A549 (cell line): ENCODE data around the gene MTFP1. TPM values are rescaled to one million over a fixed set of nuclear protein-coding genes. Genes with fewer than 3 reads are reported as not detected.
A peak's percentile ranks its signal among the peaks of the same experiment; 100 is the strongest.

Experiments used
- ATAC-seq, 2 experiments: fragments of 200-7000 bp in 1 of 2; fragments of >200 bp in 1 of 2; cut with Nextera tagmentation in 1 of 2; cut with Tn5 transposase in 1 of 2; 3 replicates each; pipeline versions ENCODE4 v1.8.0 to v1.9.1; 2018 to 2020; ENCODE audit warnings: mild to moderate bottlenecking in 1 of 2, moderate library complexity in 1 of 2
- CTCF ChIA-PET: fragments of 300-600 bp; sonication (Branson Sonifier 250); formaldehyde crosslinking; extraction: SDS; loops from one replicate; lab custom pipeline; 2021; ENCODE audit warnings: antibody characterized with exemption, inconsistent platforms; lab: Yijun Ruan, JAX
- POLR2A ChIA-PET: fragments of 350-600 bp; formaldehyde crosslinking; extraction: SDS; loops from one replicate; lab custom pipeline; 2021; ENCODE audit warnings: antibody characterized with exemption, inconsistent platforms; lab: Yijun Ruan, JAX
- DNase-seq, 2 experiments: peaks; one replicate each; pipeline versions ENCODE4 v3.0.0 to v3.0.0-alpha.2; 2011 to 2016; ENCODE audit warnings: low read depth in 1 of 2, low spot score in 1 of 2
- FAIRE-seq: peaks from 2 replicates; lab custom pipeline; 2011; peaks lifted over from hg19 to GRCh38; lab: Jason Lieb, UNC
- H3K27ac ChIP-seq, 2 experiments: fragments of >200 bp; sonication (Bioruptor Twin); formaldehyde crosslinking; 3 replicates each; pipeline ENCODE4 v1.5.1; 2016 to 2017
- H3K4me1 ChIP-seq: fragments of >200 bp; sonication (Bioruptor Twin); formaldehyde crosslinking; 3 replicates; pipeline ENCODE4 v1.6.1; 2016
- H3K4me2 ChIP-seq: fragments of >200 bp; sonication (Bioruptor Twin); formaldehyde crosslinking; 3 replicates; pipeline ENCODE4 v1.6.1; 2016
- H3K4me3 ChIP-seq: fragments of >200 bp; sonication (Bioruptor Twin); formaldehyde crosslinking; 3 replicates; pipeline ENCODE4 v1.5.1; 2016
- H3K9me3 ChIP-seq: fragments of >200 bp; sonication (Bioruptor Twin); formaldehyde crosslinking; 3 replicates; pipeline ENCODE4 v1.6.1; 2016
- BHLHE40 ChIP-seq: IDR thresholded peaks from 2 replicates; pipeline ENCODE4 v1.6.1; 2012; ENCODE audit warnings: low read depth, low read length, inconsistent platforms
- CBX8 ChIP-seq: fragments of 200-600 bp; sonication (generic); IDR thresholded peaks from 2 replicates; pipeline ENCODE4 v1.6.1; 2016
- CHD2 ChIP-seq: fragments of 150-350 bp; IDR thresholded peaks from 2 replicates; pipeline ENCODE4 v1.6.1; 2014; ENCODE audit warnings: low read length; ENCODE audit not compliant: partially characterized antibody
- CHD4 ChIP-seq: fragments of 200-600 bp; sonication (generic); IDR thresholded peaks from 2 replicates; pipeline ENCODE4 v1.6.1; 2016; ENCODE audit warnings: antibody characterized with exemption, mild to moderate bottlenecking, borderline replicate concordance
- E2F6 ChIP-seq: IDR thresholded peaks from 2 replicates; pipeline ENCODE4 v1.6.1; 2012; ENCODE audit warnings: low read depth, borderline replicate concordance
- EP300 ChIP-seq, 2 experiments: fragments of >200 bp; sonication (Bioruptor Twin); formaldehyde crosslinking; IDR thresholded peaks; 2 replicates in 1 of 2; 3 replicates in 1 of 2; pipeline ENCODE4 v1.6.1; 2016 to 2017
- FOSB ChIP-seq: fragments of 250-450 bp; sonication (Bioruptor Pico); IDR thresholded peaks from 2 replicates; pipeline ENCODE4 v1.5.0; 2020; ENCODE audit warnings: mild to moderate bottlenecking, moderate library complexity
- HOXB5 ChIP-seq: fragments of 250-450 bp; sonication (Bioruptor Pico); IDR thresholded peaks from 2 replicates; pipeline ENCODE4 v1.5.0; 2020; ENCODE audit warnings: mild to moderate bottlenecking, moderate library complexity
- JUNB ChIP-seq: fragments of >200 bp; sonication (Bioruptor Twin); formaldehyde crosslinking; IDR thresholded peaks from 2 replicates; pipeline ENCODE4 v1.6.1; 2016
- KDM1A ChIP-seq: fragments of 200-600 bp; sonication (generic); IDR thresholded peaks from 2 replicates; pipeline ENCODE4 v1.6.1; 2016; ENCODE audit warnings: low read depth, mild to moderate bottlenecking
- KDM5A ChIP-seq: fragments of 200-600 bp; sonication (generic); IDR thresholded peaks from 2 replicates; pipeline ENCODE4 v1.6.1; 2016; ENCODE audit warnings: antibody characterized with exemption, mild to moderate bottlenecking
- MAZ ChIP-seq: fragments of 150-350 bp; IDR thresholded peaks from 2 replicates; pipeline ENCODE4 v1.6.1; 2014; ENCODE audit warnings: antibody characterized with exemption, low read depth, low read length, borderline replicate concordance
- MYC ChIP-seq: IDR thresholded peaks from 2 replicates; pipeline ENCODE4 v1.6.1; 2012; ENCODE audit warnings: mild to moderate bottlenecking, inconsistent platforms, low read length, improper control_type of control experiment, borderline replicate concordance
- NFE2L2 ChIP-seq: fragments of 150-350 bp; conservative IDR thresholded peaks from 2 replicates; pipeline ENCODE4 v1.6.1; 2014; ENCODE audit warnings: low read length
- NR3C1 ChIP-seq: fragments of >200 bp; sonication (Bioruptor Twin); formaldehyde crosslinking; IDR thresholded peaks from 3 replicates; pipeline ENCODE4 v1.6.1; 2017
- POLR2A ChIP-seq: IDR thresholded peaks from 2 replicates; pipeline ENCODE4 v1.6.1; 2012; ENCODE audit warnings: mild to moderate bottlenecking, low read length
- RARB ChIP-seq: fragments of 250-450 bp; sonication (Bioruptor Pico); IDR thresholded peaks from 2 replicates; pipeline ENCODE4 v1.8.0; 2021; ENCODE audit warnings: mild to moderate bottlenecking, moderate library complexity
- RCOR1 ChIP-seq: fragments of 150-350 bp; IDR thresholded peaks from 2 replicates; pipeline ENCODE4 v1.6.1; 2014; ENCODE audit warnings: antibody characterized with exemption, low read length, low read depth
- REST ChIP-seq: fragments of 200-600 bp; sonication (generic); IDR thresholded peaks from 2 replicates; pipeline ENCODE4 v1.6.1; 2016; ENCODE audit warnings: antibody characterized with exemption, mild to moderate bottlenecking, moderate library complexity
- RNF2 ChIP-seq: fragments of 200-600 bp; sonication (generic); IDR thresholded peaks from 2 replicates; pipeline ENCODE4 v1.6.1; 2016; ENCODE audit warnings: low read depth, mild to moderate bottlenecking, antibody characterized with exemption, moderate library complexity, borderline replicate concordance
- SREBF2 ChIP-seq: fragments of 450-650 bp; IDR thresholded peaks from 2 replicates; pipeline ENCODE4 v1.6.1; 2014; ENCODE audit warnings: mild to moderate bottlenecking, moderate library complexity
- TP53 ChIP-seq: fragments of 250-450 bp; sonication (Bioruptor Pico); IDR thresholded peaks from 2 replicates; pipeline ENCODE4 v1.5.0; 2021; ENCODE audit warnings: mild to moderate bottlenecking, moderate library complexity
- ZC3H11A ChIP-seq: fragments of 450-650 bp; IDR thresholded peaks from 2 replicates; pipeline ENCODE4 v1.6.1; 2014; ENCODE audit warnings: antibody characterized with exemption, mild to moderate bottlenecking
- ZSCAN20 ChIP-seq: fragments of 250-450 bp; sonication (Bioruptor Pico); IDR thresholded peaks from 2 replicates; pipeline ENCODE4 v1.8.0; 2022; ENCODE audit warnings: mild to moderate bottlenecking, moderate library complexity
- WGBS: methylation state at CpG from one replicate; pipeline ENCODE4 v1.1.6; 2017; ENCODE audit errors: missing lambda C conversion rate; 5-methylcytosine and 5-hydroxymethylcytosine counted together
- polyA plus RNA-seq, 4 experiments: library from polyadenylated mRNA; depleted of rRNA in 3 of 4; stranded (reverse); fragments of >200 nt; fragmentation: RNase III in 1 of 4; extraction: RNeasy Plus Mini Kit Qiagen cat#74134 plus additional on column Dnase treatment in 1 of 4; gene quantifications; 2 replicates in 3 of 4; 3 replicates in 1 of 4; pipeline ENCODE4 v1.2.3, GENCODE V29; 2011 to 2017
- TF ChIP-seq, protein P1 (sequence below): fragments of >200 bp; sonication (Bioruptor Twin); formaldehyde crosslinking; IDR thresholded peaks from 2 replicates; pipeline ENCODE4 v1.6.1; 2016
- TF ChIP-seq, protein P2 (sequence below): IDR thresholded peaks from 2 replicates; pipeline ENCODE4 v1.6.1; 2012
- TF ChIP-seq, protein P3 (sequence below): fragments of >200 bp; sonication (Bioruptor Twin); formaldehyde crosslinking; IDR thresholded peaks from 3 replicates; pipeline ENCODE4 v1.5.1; 2016
- TF ChIP-seq, protein P4 (sequence below): fragments of 450-650 bp; IDR thresholded peaks from 2 replicates; pipeline ENCODE4 v1.6.1; 2014; ENCODE audit warnings: antibody characterized with exemption
- TF ChIP-seq, protein P5 (sequence below): fragments of >200 bp; sonication (Bioruptor Twin); formaldehyde crosslinking; IDR thresholded peaks from 3 replicates; pipeline ENCODE4 v1.6.1; 2016

The MTFP1 gene
- polyA plus RNA-seq, 2 of the 4 experiments (the other 2 are of a cell fraction), result 23.8 to 52.0 TPM

DNA sequence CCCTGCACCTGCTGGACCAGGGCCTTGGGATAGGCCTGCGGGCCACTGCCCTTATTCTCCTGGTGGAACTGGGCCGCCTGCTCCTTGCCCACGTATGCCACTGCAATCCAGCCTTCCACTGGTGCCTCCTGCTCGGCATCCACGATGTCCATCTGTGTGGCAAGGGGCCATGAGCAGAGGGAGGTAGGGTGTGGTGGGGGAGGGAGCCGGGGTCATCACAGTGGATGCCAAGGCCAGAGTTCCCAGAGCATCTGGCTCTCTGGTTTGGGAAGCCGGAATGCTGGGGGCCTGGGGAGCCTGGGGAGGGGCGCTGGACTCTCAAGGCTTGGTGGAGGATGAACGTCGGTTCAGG is 39.0 kb upstream of the MTFP1 start:
- ChIA-PET CTCF (interaction anchor here (1.2 to 2.2 kb wide), 11 partner anchors 10 to 279 kb away, joined by 3 to 15 read pairs (median 4); no protein-coding TSS in a partner anchor), POLR2A (no interaction called here)
- peak; percentile 6 to 16; a peak in 4 of 6 replicates for ATAC-seq
- H3K27ac ChIP-seq, result peak overlapping the region; percentile 96 to 100
- H3K4me2 ChIP-seq, result peak overlapping the region; percentile 92
- no peak for FAIRE-seq
- H3K9me3 ChIP-seq, result peaks cover 11% of the 10 kb centered on the region; the same call in 2 of the 3 replicates
- H3K4me1 ChIP-seq, result no peaks in the 10 kb centered on the region; the same call in 2 of the 3 replicates
- peak in 1 of 2 experiments; percentile 6 for DNase-seq
- 15% methylated on average over 5 of the region's 10 CpGs for WGBS
- H3K4me3 ChIP-seq, result peak overlapping the region; percentile 70
- TF ChIP-seq, protein P1, sequence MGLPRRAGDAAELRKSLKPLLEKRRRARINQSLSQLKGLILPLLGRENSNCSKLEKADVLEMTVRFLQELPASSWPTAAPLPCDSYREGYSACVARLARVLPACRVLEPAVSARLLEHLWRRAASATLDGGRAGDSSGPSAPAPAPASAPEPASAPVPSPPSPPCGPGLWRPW, result no peak
- TF ChIP-seq ZSCAN20 (no peak), RNF2 (no peak), EP300 (IDR thresholded peaks at IDR 0.05) (no peak), ZC3H11A (no peak), MYC (no peak), E2F6 (no peak), REST (no peak), CBX8 (no peak), HOXB5 (CRISPR knock-in tag) (no peak), NR3C1 (no peak), BHLHE40 (no peak), TP53 (CRISPR knock-in tag) (no peak), POLR2A (no peak), FOSB (CRISPR knock-in tag) (no peak), MAZ (no peak), CHD2 (no peak), RCOR1 (no peak), KDM1A (no peak)
- TF ChIP-seq, protein P2, sequence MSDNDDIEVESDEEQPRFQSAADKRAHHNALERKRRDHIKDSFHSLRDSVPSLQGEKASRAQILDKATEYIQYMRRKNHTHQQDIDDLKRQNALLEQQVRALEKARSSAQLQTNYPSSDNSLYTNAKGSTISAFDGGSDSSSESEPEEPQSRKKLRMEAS, result no peak

- H3K4me2 ChIP-seq, result peak within 1 kb of the TSS; percentile 92
- peak within 1 kb of the TSS; percentile 96 to 100 for H3K27ac ChIP-seq
- WGBS, result 2% methylated on average over 18 of the region's 95 CpGs
- DNase-seq, result peak; percentile 63 to 68
- no peak for FAIRE-seq
- POLR2A ChIA-PET, result interaction anchor here (0.6 to 1.0 kb wide), 7 partner anchors 8 to 191 kb away, joined by 3 to 9 read pairs (median 3); partner anchors contain the start of gene SEC14L2
- no peaks in the 10 kb centered on the region; the same call in 2 of the 3 replicates for H3K4me1 ChIP-seq
- H3K9me3 ChIP-seq, result peaks cover 11% of the 10 kb centered on the region; the same call in 2 of the 3 replicates
- CTCF ChIA-PET, result interaction anchor here (0.6 to 4.4 kb wide), 27 partner anchors 8 to 305 kb away, joined by 3 to 37 read pairs (median 4); partner anchors contain the start of genes CASTOR1, CCDC157, SEC14L2 and SF3A1
- ATAC-seq, result peak; percentile 88 to 90
- H3K4me3 ChIP-seq, result peak within 1 kb of the TSS; percentile 70
- TF ChIP-seq NR3C1 (no peak), SREBF2 (no peak), RARB (no peak), CHD4 (no peak), FOSB (CRISPR knock-in tag) (no peak), RCOR1 (no peak), JUNB (no peak), NFE2L2 (no peak), POLR2A (0 out of 2 replicates have a peak, but pooled peaks have one; percentile 23), KDM5A (no peak)
- TF ChIP-seq, protein P3, sequence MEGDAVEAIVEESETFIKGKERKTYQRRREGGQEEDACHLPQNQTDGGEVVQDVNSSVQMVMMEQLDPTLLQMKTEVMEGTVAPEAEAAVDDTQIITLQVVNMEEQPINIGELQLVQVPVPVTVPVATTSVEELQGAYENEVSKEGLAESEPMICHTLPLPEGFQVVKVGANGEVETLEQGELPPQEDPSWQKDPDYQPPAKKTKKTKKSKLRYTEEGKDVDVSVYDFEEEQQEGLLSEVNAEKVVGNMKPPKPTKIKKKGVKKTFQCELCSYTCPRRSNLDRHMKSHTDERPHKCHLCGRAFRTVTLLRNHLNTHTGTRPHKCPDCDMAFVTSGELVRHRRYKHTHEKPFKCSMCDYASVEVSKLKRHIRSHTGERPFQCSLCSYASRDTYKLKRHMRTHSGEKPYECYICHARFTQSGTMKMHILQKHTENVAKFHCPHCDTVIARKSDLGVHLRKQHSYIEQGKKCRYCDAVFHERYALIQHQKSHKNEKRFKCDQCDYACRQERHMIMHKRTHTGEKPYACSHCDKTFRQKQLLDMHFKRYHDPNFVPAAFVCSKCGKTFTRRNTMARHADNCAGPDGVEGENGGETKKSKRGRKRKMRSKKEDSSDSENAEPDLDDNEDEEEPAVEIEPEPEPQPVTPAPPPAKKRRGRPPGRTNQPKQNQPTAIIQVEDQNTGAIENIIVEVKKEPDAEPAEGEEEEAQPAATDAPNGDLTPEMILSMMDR, result peak; percentile 83
- TF ChIP-seq, protein P4, sequence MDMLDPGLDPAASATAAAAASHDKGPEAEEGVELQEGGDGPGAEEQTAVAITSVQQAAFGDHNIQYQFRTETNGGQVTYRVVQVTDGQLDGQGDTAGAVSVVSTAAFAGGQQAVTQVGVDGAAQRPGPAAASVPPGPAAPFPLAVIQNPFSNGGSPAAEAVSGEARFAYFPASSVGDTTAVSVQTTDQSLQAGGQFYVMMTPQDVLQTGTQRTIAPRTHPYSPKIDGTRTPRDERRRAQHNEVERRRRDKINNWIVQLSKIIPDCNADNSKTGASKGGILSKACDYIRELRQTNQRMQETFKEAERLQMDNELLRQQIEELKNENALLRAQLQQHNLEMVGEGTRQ, result no peak
- TF ChIP-seq, protein P5, sequence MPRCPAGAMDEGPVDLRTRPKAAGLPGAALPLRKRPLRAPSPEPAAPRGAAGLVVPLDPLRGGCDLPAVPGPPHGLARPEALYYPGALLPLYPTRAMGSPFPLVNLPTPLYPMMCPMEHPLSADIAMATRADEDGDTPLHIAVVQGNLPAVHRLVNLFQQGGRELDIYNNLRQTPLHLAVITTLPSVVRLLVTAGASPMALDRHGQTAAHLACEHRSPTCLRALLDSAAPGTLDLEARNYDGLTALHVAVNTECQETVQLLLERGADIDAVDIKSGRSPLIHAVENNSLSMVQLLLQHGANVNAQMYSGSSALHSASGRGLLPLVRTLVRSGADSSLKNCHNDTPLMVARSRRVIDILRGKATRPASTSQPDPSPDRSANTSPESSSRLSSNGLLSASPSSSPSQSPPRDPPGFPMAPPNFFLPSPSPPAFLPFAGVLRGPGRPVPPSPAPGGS, result 0 out of 3 replicates have a peak, but pooled peaks have one; percentile 41
Measured at GRCh38 chr22:30386960-30387827, 38.4 kb upstream of the MTFP1 start, which contains the start of gene RNF215. Gene RNF215, minus strand, starts transcription at chr22:30387411. Its CDS starts 98 bp downstream, at chr22:30387313.
